ENCODE measurements around the gene ZGRF1. TPM values are rescaled to one million over a fixed set of nuclear protein-coding genes. Genes with fewer than 3 reads are reported as not detected.
"Not testable (repeated sequence)": the region's sequence is repeated elsewhere in the genome, so short reads cannot be mapped to it uniquely, and the experiment has no call there.

ZGRF1 gene
- total RNA-seq, 4 donors from 2014 or later = 1.5 to 10.0 (median 3.7) TPM

DNA sequence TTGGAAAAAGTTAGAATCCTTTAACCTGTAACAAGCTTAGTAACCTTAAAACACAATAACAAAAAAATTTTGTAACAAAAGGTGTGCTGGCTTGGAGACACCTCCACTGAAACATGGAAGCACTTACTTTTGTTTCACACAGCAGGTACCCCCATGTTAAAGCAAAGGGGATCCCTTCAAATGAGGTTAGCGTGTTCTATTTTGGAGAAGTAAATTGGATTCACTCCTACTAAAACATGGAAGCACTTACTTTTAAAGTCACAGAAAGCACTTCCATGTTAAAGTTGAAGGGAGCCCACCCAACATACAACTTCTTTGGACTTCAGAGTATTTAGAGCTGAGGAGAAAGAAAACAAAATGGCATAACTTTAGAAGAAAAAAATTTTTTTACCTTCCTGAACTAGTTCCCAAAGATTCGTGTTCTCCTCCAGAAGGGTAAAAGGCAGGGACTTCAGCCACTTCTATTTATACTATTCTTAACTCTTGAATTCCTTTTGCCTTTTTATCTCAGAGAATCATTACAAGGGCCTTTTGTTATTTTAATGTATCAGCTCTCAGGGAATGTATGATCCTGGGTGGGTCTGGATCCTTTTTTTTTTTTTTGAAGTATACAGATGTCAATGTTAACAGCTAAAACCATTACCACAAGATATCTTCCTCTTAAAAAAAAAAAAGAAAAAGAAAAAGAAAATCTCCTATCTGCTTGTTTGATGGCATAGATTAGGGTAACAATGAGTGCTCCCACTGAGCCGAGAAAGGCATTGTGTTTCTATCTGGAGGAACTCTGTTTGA lies 11.8 kb upstream of the ZGRF1 start:
- WGBS = 58% methylated on average over 3 of the region's 3 CpGs
- intact Hi-C loops (cut with DNase I) = no loop called here
- no peaks in the 10 kb centered on the region for H3K27me3 ChIP-seq
- TF ChIP-seq, protein P1, sequence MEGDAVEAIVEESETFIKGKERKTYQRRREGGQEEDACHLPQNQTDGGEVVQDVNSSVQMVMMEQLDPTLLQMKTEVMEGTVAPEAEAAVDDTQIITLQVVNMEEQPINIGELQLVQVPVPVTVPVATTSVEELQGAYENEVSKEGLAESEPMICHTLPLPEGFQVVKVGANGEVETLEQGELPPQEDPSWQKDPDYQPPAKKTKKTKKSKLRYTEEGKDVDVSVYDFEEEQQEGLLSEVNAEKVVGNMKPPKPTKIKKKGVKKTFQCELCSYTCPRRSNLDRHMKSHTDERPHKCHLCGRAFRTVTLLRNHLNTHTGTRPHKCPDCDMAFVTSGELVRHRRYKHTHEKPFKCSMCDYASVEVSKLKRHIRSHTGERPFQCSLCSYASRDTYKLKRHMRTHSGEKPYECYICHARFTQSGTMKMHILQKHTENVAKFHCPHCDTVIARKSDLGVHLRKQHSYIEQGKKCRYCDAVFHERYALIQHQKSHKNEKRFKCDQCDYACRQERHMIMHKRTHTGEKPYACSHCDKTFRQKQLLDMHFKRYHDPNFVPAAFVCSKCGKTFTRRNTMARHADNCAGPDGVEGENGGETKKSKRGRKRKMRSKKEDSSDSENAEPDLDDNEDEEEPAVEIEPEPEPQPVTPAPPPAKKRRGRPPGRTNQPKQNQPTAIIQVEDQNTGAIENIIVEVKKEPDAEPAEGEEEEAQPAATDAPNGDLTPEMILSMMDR (IDR thresholded peaks at IDR 0.05) = no peak
- TF ChIP-seq EP300 (IDR thresholded peaks at IDR 0.05) (no peak), POLR2AphosphoS5 (IDR thresholded peaks at IDR 0.05) (no peak), POLR2A (IDR thresholded peaks at IDR 0.05; ENCODE audit: low read depth) (no peak)
- no peaks in the 10 kb centered on the region for H3K9me3 ChIP-seq
- H3K36me3 ChIP-seq = peaks cover 53 to 94% (median 75%) of the 10 kb centered on the region in 4 donors
- no peak overlapping the region for H3K27ac ChIP-seq (replicated peaks in 1 of 4)
- DNase-seq (ENCODE audit: extremely low spot score) = no peak
- no peaks in the 10 kb centered on the region for H3K4me1 ChIP-seq
- H3K4me3 ChIP-seq = no peak overlapping the region

DNA sequence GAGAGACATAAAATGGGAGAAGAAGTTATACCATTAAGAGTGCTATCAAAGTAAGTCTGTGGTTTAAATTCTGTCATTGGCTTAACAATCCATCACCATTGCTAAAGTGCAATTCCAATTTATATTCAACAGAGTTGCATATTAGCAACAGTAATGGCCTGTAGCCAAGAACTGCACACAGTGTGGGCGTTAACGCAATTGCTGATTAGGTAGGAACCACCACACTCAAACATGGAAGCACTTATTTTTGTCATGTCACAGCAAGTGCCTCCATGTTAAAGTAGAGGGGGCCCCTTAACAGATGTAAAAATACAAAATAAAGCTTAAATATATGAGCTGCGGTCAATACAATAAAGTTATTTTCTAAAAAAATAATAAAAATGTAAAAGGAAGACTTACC lies 11.1 kb upstream of the ZGRF1 start:
- no peak overlapping the region for H3K27ac ChIP-seq (replicated peaks in 1 of 4)
- H3K4me1 ChIP-seq = peaks cover 0 to under 1% (median 0%) of the 10 kb centered on the region in 4 donors
- intact Hi-C loops (cut with DNase I) = no loop called here
- WGBS = 59% methylated on average over 3 of the region's 3 CpGs
- H3K9me3 ChIP-seq = no peaks in the 10 kb centered on the region
- H3K36me3 ChIP-seq = peaks cover 46 to 87% (median 68%) of the 10 kb centered on the region in 4 donors
- H3K4me3 ChIP-seq = no peak overlapping the region
- no peaks in the 10 kb centered on the region for H3K27me3 ChIP-seq
- TF ChIP-seq POLR2AphosphoS5 (IDR thresholded peaks at IDR 0.05) (no peak), POLR2A (IDR thresholded peaks at IDR 0.05; ENCODE audit: low read depth) (no peak), EP300 (IDR thresholded peaks at IDR 0.05) (no peak)
- TF ChIP-seq, protein P1 (IDR thresholded peaks at IDR 0.05) = no peak
- no peak for DNase-seq (ENCODE audit: extremely low spot score)

DNA sequence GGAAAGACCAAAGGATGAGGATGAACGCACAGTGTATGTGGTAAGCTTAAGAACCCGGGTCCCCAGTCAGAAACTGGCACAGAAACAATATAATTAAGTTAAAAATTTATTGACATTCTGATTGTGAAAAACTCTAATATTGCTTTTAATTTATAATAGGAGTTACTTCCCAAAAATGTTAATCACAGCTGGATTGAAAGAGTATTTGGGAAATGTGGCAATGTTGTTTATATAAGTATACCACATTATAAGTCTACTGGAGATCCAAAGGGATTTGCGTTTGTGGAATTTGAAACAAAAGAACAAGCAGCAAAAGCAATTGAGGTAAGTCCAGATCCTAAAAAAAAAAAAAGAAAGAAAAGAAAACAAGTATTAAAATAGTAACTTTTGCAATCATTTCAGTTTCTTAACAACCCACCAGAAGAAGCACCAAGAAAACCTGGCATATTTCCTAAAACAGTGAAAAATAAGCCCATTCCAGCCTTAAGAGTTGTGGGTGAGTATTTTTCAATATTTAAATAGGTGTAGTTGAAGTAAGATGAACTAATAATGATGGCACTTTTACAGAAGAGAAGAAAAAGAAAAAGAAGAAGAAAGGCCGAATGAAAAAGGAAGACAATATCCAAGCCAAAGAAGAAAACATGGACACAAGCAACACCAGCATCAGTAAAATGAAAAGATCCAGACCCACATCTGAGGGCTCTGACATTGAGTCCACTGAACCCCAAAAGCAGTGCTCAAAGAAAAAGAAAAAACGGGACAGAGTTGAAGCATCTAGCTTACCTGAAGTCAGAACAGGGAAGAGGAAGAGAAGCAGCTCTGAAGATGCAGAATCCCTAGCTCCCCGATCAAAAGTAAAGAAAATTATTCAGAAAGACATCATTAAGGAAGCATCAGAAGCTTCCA lies 10.2 kb upstream of the ZGRF1 start:
- intact Hi-C loops (cut with DNase I) = no loop called here
- Histone ChIP-seq H3K27me3 (no peaks in the 10 kb centered on the region), H3K4me3 (no peak overlapping the region), H3K9me3 (no peaks in the 10 kb centered on the region), H3K27ac (replicated peaks in 1 of 4) (no peak overlapping the region), H3K36me3 (peaks cover 46 to 78% (median 62%) of the 10 kb centered on the region in 4 donors), H3K4me1 (peaks cover 0 to 7% (median 1%) of the 10 kb centered on the region in 4 donors)
- 66% methylated on average over 6 of the region's 6 CpGs for WGBS
- DNase-seq (ENCODE audit: extremely low spot score) = no peak
- TF ChIP-seq EP300 (IDR thresholded peaks at IDR 0.05) (no peak), POLR2A (IDR thresholded peaks at IDR 0.05; ENCODE audit: low read depth) (no peak), POLR2AphosphoS5 (IDR thresholded peaks at IDR 0.05) (no peak)
- TF ChIP-seq, protein P1 (IDR thresholded peaks at IDR 0.05) = no peak

DNA sequence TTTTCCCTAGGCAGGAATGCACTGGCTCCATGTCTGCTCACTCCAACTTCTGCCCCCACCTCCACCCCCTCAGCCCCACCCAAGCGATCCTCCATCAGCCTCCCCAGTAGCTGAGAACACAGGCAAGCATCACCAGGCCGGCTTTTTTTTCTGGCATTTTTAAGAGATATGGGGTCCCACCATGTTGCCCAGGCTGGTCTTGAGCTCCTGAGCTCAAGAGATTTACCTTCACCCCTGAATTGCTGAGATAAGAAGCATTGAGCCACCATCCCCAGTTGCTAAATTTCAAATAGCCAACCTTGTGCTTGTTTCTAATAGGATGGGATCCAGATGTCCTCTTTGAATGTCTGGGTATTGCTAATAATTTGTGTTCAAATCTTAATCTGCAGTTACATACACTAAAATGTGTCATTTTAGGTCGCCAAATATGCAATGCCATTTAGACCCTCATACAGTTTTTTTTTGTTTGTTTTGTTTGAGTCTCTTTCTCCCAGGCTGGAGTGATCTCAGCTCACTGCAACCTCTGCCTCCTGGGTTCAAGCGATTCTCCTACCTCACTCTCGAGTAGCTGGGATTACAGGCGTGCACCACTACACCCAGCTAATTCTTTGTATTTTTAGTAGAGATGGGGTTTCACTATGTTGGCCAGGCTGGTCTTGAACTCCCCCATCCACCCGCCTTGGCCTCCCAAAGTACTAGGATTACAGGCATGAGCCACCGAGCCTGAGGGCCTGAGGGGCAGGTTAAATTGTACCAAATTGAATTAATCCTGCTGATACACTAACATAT lies 9.0 kb upstream of the ZGRF1 start:
- H3K9me3 ChIP-seq = no peaks in the 10 kb centered on the region
- H3K4me3 ChIP-seq = no peak overlapping the region
- DNase-seq (ENCODE audit: extremely low spot score) = no peak
- 67% methylated on average over 8 of the region's 8 CpGs for WGBS
- H3K27ac ChIP-seq (replicated peaks in 1 of 4) = no peak overlapping the region
- H3K27me3 ChIP-seq = no peaks in the 10 kb centered on the region
- H3K4me1 ChIP-seq = peaks cover 0 to 16% (median 5%) of the 10 kb centered on the region in 4 donors
- TF ChIP-seq EP300 (IDR thresholded peaks at IDR 0.05) = no peak
- no peak for TF ChIP-seq POLR2A (IDR thresholded peaks at IDR 0.05; ENCODE audit: low read depth)
- TF ChIP-seq, protein P1 (IDR thresholded peaks at IDR 0.05) = no peak
- no peak for TF ChIP-seq POLR2AphosphoS5 (IDR thresholded peaks at IDR 0.05)
- intact Hi-C loops (cut with DNase I) = no loop called here
- peaks cover 46 to 67% (median 55%) of the 10 kb centered on the region in 4 donors for H3K36me3 ChIP-seq

DNA sequence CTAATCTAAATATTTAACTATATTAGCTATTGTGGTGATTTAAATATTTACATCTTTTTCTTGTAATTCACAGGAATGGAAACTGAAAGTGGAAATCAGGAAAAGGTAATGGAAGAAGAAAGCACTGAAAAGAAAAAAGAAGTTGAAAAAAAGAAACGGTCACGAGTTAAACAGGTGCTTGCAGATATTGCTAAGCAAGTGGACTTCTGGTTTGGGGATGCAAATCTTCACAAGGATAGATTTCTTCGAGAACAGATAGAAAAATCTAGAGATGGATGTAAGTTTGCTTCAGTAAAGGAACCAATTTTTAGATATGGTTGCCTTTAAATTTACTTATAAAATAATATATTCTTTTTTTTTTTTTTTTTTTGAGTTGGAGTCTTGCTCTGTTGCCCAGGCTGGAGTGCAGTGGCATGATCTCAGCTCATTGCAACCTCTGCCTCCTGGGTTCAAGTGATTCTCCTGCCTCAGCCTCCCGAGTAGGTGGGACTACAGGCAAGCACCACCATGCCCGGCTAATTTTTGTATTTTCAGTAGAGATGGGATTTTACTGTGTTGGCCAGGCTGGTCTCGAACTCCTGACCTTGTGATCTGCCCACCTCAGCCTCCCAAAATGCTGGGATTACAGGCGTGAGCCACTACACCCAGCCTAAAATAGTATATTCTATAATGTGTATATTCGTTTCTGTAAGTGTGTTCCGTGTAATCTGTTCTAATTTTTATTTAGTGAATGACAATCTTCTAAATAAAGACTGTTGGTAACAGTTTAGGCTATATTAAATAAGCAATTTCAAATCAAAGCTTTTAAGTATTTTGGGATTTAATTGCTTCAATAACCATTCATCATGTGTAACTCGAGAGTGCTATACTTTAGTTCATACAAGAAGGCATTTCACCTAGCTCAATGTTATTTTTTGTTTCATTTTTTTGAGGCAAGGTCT lies 8.2 kb upstream of the ZGRF1 start:
- H3K27ac ChIP-seq (replicated peaks in 1 of 4); H3K9me3 ChIP-seq; H3K27me3 ChIP-seq; DNase-seq (ENCODE audit: extremely low spot score); intact Hi-C loops (cut with DNase I); H3K4me3 ChIP-seq: not testable (repeated sequence)
- peaks cover 40 to 58% (median 48%) of the 10 kb centered on the region in 4 donors for H3K36me3 ChIP-seq
- WGBS = 85% methylated on average over 10 of the region's 10 CpGs
- H3K4me1 ChIP-seq = peaks cover 5 to 25% (median 9%) of the 10 kb centered on the region in 4 donors
